ENCODE data around the gene PTPN14. TPM values are rescaled to one million over a fixed set of nuclear protein-coding genes. Genes with fewer than 3 reads are reported as not detected.

Gene PTPN14
- total and polyA plus RNA-seq, 2 experiments from 2014 or later, result 18.7 to 70.2 TPM

- no peak for TF ChIP-seq ZNF462 (CRISPR knock-in tag; IDR thresholded peaks at IDR 0.05)
- no peak for TF ChIP-seq POLR2AphosphoS5 (IDR thresholded peaks at IDR 0.05; ENCODE audit: low read depth)
- no peak for TF ChIP-seq ZNF114 (CRISPR knock-in tag; IDR thresholded peaks at IDR 0.05)
- TF ChIP-seq CREB1 (CRISPR knock-in tag; IDR thresholded peaks at IDR 0.05; ENCODE audit: low read depth), result no peak
- TF ChIP-seq NANOG (IDR thresholded peaks at IDR 0.05; ENCODE audit: borderline replicate concordance), result no peak
- no peak for TF ChIP-seq JUNB (IDR thresholded peaks at IDR 0.05; ENCODE audit: unreplicated experiment)
These were observed 131.8 kb downstream of the PTPN14 start (continued) for GRCh38 chr1:214419650-214420049.

GRCh38 chr1:214418391-214418790 lies 133.0 kb downstream of the PTPN14 start:
- Mint-ChIP-seq H3K4me3 (no peak overlapping the region), H3K27me3 (ENCODE audit: insufficient read depth, low read depth, poor library complexity) (no peaks in the 10 kb centered on the region), H3K4me1 (peaks cover 57% of the 10 kb centered on the region), H3K36me3 (ENCODE audit: low read depth) (no peaks in the 10 kb centered on the region), H3K9me3 (no peaks in the 10 kb centered on the region; the same call in 2 of the 3 replicates), H3K27ac (peak overlapping the region; percentile 31; the same call in 1 of the 2 replicates)
- H3K4me3 ChIP-seq, result no peak overlapping the region
- H3K36me3 ChIP-seq (ENCODE audit: insufficient read depth), result no peaks in the 10 kb centered on the region
- H4K20me1 ChIP-seq (replicated peaks; ENCODE audit: insufficient read depth), result no peaks in the 10 kb centered on the region
- H3K9me2 ChIP-seq (ENCODE audit: insufficient read depth), result no peaks in the 10 kb centered on the region
- DNase-seq (ENCODE audit: low spot score) (no peak), ATAC-seq (no peak)
- H3K4me1 ChIP-seq (ENCODE audit: insufficient read depth), result peaks cover 27% of the 10 kb centered on the region
- H3K27me3 ChIP-seq (ENCODE audit: insufficient read depth), result no peaks in the 10 kb centered on the region
- no peaks in the 10 kb centered on the region for H3F3A ChIP-seq (replicated peaks; ENCODE audit: low read depth)
- peak overlapping the region; percentile 39; the same call in 1 of the 2 replicates for H3K27ac ChIP-seq (ENCODE audit: low read depth)
- H2AFZ ChIP-seq, result no peak overlapping the region
- peaks cover 69% of the 10 kb centered on the region for H3K79me2 ChIP-seq (replicated peaks; ENCODE audit: insufficient read depth)
- no peak overlapping the region for H3K4me2 ChIP-seq
- no peak for TF ChIP-seq CTCF (conservative IDR thresholded peaks at IDR 0.05; ENCODE audit: low read depth in 2 of 2)
- TF ChIP-seq EZH2 (IDR thresholded peaks at IDR 0.05; ENCODE audit: low read depth, unreplicated experiment), result no peak
- no peak for TF ChIP-seq NANOG (IDR thresholded peaks at IDR 0.05; ENCODE audit: borderline replicate concordance)
- TF ChIP-seq POLR2AphosphoS5 (IDR thresholded peaks at IDR 0.05; ENCODE audit: low read depth), result no peak
- TF ChIP-seq ETS1 (IDR thresholded peaks at IDR 0.05), result no peak
- no peak for TF ChIP-seq STAT1 (IDR thresholded peaks at IDR 0.05; ENCODE audit: unreplicated experiment)
- TF ChIP-seq JUNB (IDR thresholded peaks at IDR 0.05; ENCODE audit: unreplicated experiment), result no peak
- no peak for TF ChIP-seq CREB1 (CRISPR knock-in tag; IDR thresholded peaks at IDR 0.05; ENCODE audit: low read depth)
- TF ChIP-seq ZNF331 (CRISPR knock-in tag; IDR thresholded peaks at IDR 0.05; ENCODE audit: low read depth), result no peak

Measured in GM23338 (cell line).